Smooth muscle cell (in vitro differentiated cells): ENCODE measurements around the gene CPLX4. TPM values are rescaled to one million over a fixed set of nuclear protein-coding genes. Genes with fewer than 3 reads are reported as not detected.
A peak's percentile ranks its signal among the peaks of the same experiment; 100 is the strongest.

ENCODE experiments used
- DNase-seq: peaks from one replicate; lab custom pipeline; 2025; ENCODE audit not compliant: unreplicated experiment; lab: John Stamatoyannopoulos, UW
- H2AFZ ChIP-seq: fragments of 200-600 bp; sonication (generic); 2 replicates; pipeline ENCODE4 v1.6.0; 2016; ENCODE audit warnings: antibody characterized with exemption, low read depth, mild to moderate bottlenecking
- H3F3A ChIP-seq: fragments of 200-600 bp; sonication (generic); 2 replicates; pipeline ENCODE4 v1.6.0; 2017; ENCODE audit warnings: antibody characterized with exemption, low read depth
- H3K27ac ChIP-seq: fragments of 200-600 bp; sonication (generic); 2 replicates; pipeline ENCODE4 v1.5.1; 2016; ENCODE audit warnings: low read depth, mild to moderate bottlenecking
- H3K27me3 ChIP-seq: fragments of 200-600 bp; sonication (generic); 2 replicates; pipeline ENCODE4 v1.6.1; 2016; ENCODE audit warnings: low read depth, mild to moderate bottlenecking
- H3K36me3 ChIP-seq: fragments of 200-600 bp; sonication (generic); 2 replicates; pipeline ENCODE4 v1.5.1; 2016; ENCODE audit warnings: low read depth
- H3K4me1 ChIP-seq: fragments of 200-600 bp; sonication (generic); 2 replicates; pipeline ENCODE4 v1.5.1; 2016; ENCODE audit warnings: low read depth
- H3K4me2 ChIP-seq: fragments of 200-600 bp; sonication (generic); 2 replicates; pipeline ENCODE4 v1.6.0; 2016; ENCODE audit warnings: mild to moderate bottlenecking
- H3K4me3 ChIP-seq: fragments of 200-600 bp; sonication (generic); 2 replicates; pipeline ENCODE4 v1.5.1; 2016; ENCODE audit warnings: mild to moderate bottlenecking
- H3K79me2 ChIP-seq: fragments of 200-600 bp; sonication (generic); 2 replicates; pipeline ENCODE4 v1.6.0; 2016; ENCODE audit warnings: low read depth, mild to moderate bottlenecking
- H3K9ac ChIP-seq: fragments of 200-600 bp; sonication (generic); 2 replicates; pipeline ENCODE4 v1.6.0; 2016; ENCODE audit warnings: low read depth
- H3K9me3 ChIP-seq: fragments of 200-600 bp; sonication (generic); replicated peaks from 2 replicates; pipeline ENCODE4 v1.5.1; 2016; ENCODE audit warnings: low read depth
- H4K20me1 ChIP-seq: fragments of 200-600 bp; sonication (generic); 2 replicates; pipeline ENCODE4 v1.6.0; 2016; ENCODE audit warnings: low read depth
- CTCF ChIP-seq: fragments of 200-600 bp; sonication (generic); IDR thresholded peaks from 2 replicates; pipeline ENCODE4 v1.5.1; 2017; ENCODE audit warnings: borderline replicate concordance, mild to moderate bottlenecking, antibody characterized with exemption; ENCODE audit not compliant: insufficient read depth, poor library complexity, severe bottlenecking
- WGBS: methylation state at CpG from one replicate; pipeline ENCODE4 v1.1.7; 2016; ENCODE audit warnings: low lambda C conversion rate; 5-methylcytosine and 5-hydroxymethylcytosine counted together
- polyA plus RNA-seq: library from polyadenylated mRNA; unstranded; fragments of >200 nt; fragmentation: Nextera tagmentation; extraction: Ambion mirVana; gene quantifications from 2 replicates; pipeline ENCODE4 v1.2.1, GENCODE V29; 2016
- total RNA-seq: library from RNA; depleted of rRNA; stranded (reverse); fragments of >200 nt; gene quantifications from 2 replicates; pipeline ENCODE4 v1.2.3, GENCODE V29; 2014

The CPLX4 gene
- total and polyA plus RNA-seq, 2 experiments from 2014 or later = not detected

DNA sequence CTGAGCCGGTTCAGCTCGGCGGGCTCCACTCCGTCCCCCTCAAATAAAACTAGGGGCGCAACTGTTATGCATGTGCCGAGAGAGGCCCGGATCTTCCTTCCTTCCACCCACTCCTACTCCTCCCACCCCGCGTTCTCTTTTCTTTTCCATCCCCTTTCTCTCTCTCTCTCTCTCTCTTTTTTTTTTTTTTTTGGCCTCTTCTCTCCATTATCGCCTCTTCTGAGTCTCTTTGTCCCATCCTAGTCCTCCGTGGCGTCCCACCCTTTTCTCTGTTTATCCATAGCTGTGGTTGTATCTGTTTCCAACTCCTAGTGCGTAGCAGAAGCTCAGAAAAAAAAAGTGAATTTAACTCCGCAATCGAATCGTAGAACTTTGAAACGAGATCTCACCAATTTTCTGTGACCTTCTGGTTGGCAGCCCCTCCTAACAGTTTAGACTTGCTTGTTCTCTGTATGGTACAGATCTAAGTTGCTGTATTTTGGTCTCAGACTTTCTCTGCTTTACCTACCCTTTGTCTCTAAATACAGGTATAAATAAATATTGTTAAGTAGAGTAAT, 48.8 kb downstream of the CPLX4 start:
- peak overlapping the region; percentile 26 for H3K4me3 ChIP-seq
- no peak for TF ChIP-seq CTCF

DNA sequence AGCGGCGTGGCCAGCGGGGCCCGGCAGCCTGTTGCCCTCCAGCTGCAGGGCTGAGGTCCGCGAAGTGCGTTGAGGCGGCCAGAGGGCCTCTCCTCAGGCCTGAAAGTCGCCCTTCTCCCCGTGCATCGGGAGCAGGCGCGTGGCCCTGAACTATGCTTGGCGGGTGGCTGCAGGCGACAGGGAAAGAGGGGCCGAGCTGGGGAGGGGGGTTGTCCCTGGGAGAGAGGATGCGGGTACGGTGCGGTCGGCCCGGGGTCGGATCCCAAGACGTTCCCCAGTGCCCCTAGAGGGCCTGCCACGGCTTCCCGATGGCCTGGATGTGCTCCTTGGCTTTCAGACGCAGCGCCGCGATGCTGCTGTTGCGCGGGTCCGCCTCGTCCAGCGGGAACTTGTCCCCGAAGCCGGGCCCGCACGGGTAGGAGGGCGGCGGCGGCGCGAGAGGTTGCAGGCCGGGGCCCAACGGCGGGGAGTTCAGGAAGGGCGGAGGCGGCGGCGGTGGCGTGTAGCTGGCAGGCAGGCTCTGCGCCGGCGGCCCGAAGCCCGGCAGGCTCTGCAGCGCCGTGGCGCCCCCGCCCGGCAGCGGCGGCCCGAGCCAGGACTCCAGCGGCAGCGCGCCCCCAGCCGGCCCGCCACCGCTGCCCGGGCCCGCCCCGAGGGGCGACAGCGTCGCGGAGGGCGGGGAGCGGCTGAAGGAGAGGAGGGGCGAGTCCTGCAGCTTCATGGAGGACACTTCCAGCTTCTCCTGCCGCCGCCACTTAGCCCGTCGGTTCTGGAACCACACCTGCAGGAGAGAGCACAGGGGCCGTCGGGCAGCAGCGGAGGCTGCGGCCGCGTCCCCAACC, 49.5 kb downstream of the CPLX4 start:
- no peaks in the 10 kb centered on the region for H4K20me1 ChIP-seq
- H3K4me1 ChIP-seq = peaks cover 34% of the 10 kb centered on the region
- H3K9me3 ChIP-seq = no peaks in the 10 kb centered on the region
- H3K9ac ChIP-seq = no peak overlapping the region
- no peak overlapping the region for H3K27ac ChIP-seq
- no peaks in the 10 kb centered on the region for H3K36me3 ChIP-seq
- DNase-seq = no peak
- H2AFZ ChIP-seq = no peak overlapping the region
- peaks cover 51% of the 10 kb centered on the region for H3K27me3 ChIP-seq
- H3K79me2 ChIP-seq = no peaks in the 10 kb centered on the region
- no peaks in the 10 kb centered on the region for H3F3A ChIP-seq
- peak overlapping the region; percentile 30 for H3K4me3 ChIP-seq
- H3K4me2 ChIP-seq = peak overlapping the region; percentile 83
- no peak for TF ChIP-seq CTCF
- WGBS = 3% methylated on average over 71 of the region's 90 CpGs

More for the DNA sequence above, 48.8 kb downstream of the CPLX4 start:
- H3K4me1 ChIP-seq = peaks cover 33% of the 10 kb centered on the region
- no peak overlapping the region for H3K9ac ChIP-seq
- H3F3A ChIP-seq = no peaks in the 10 kb centered on the region
- peak overlapping the region; percentile 83 for H3K4me2 ChIP-seq
- H3K27ac ChIP-seq = no peak overlapping the region
- WGBS = 10% methylated on average over 17 of the region's 17 CpGs
- H2AFZ ChIP-seq = no peak overlapping the region
- H3K36me3 ChIP-seq = no peaks in the 10 kb centered on the region
- no peaks in the 10 kb centered on the region for H3K79me2 ChIP-seq
- no peak for DNase-seq
- H3K9me3 ChIP-seq = no peaks in the 10 kb centered on the region
- H4K20me1 ChIP-seq = no peaks in the 10 kb centered on the region
- peaks cover 44% of the 10 kb centered on the region for H3K27me3 ChIP-seq

GRCh38 chr18:59268127-59268720, 50.2 kb downstream of the CPLX4 start:
- Histone ChIP-seq H3F3A (no peaks in the 10 kb centered on the region), H3K36me3 (no peaks in the 10 kb centered on the region), H4K20me1 (no peaks in the 10 kb centered on the region), H2AFZ (no peak overlapping the region), H3K9ac (no peak overlapping the region), H3K4me2 (peak overlapping the region; percentile 83), H3K9me3 (no peaks in the 10 kb centered on the region), H3K79me2 (no peaks in the 10 kb centered on the region), H3K4me3 (peak overlapping the region; percentile 30), H3K27ac (no peak overlapping the region), H3K4me1 (peaks cover 36% of the 10 kb centered on the region), H3K27me3 (peaks cover 58% of the 10 kb centered on the region)
- DNase-seq = no peak
- TF ChIP-seq CTCF = no peak
- 16% methylated on average over 27 of the region's 28 CpGs for WGBS
